IgD-negative memory B cell (primary cell): Measurements from ENCODE around the gene ZNF318. TPM values are rescaled to one million over a fixed set of nuclear protein-coding genes. Genes with fewer than 3 reads are reported as not detected.

ENCODE experiments used
- H3K27ac Mint-ChIP-seq, 3 donors: one replicate each; pipeline ENCODE4 v1.8.0; 2020 to 2022; ENCODE audit warnings: mild to moderate bottlenecking in 3 of 3, mixed read lengths in 3 of 3, moderate library complexity in 1 of 3
- H3K27me3 Mint-ChIP-seq: one replicate; pipeline ENCODE4 v1.8.0; 2021; ENCODE audit warnings: mixed read lengths
- H3K36me3 Mint-ChIP-seq: one replicate; pipeline ENCODE4 v1.8.0; 2020; ENCODE audit warnings: mild to moderate bottlenecking, mixed read lengths
- H3K4me1 Mint-ChIP-seq, 3 donors: one replicate each; pipeline ENCODE4 v1.8.0; 2020 to 2022; ENCODE audit warnings: mixed read lengths in 3 of 3, mild to moderate bottlenecking in 1 of 3
- H3K4me3 Mint-ChIP-seq, 4 donors: one replicate each; pipeline ENCODE4 v1.8.0; 2020 to 2022; ENCODE audit warnings: mild to moderate bottlenecking in 4 of 4, mixed read lengths in 4 of 4, moderate library complexity in 3 of 4
- H3K9me3 Mint-ChIP-seq, 3 donors: one replicate each; pipeline ENCODE4 v1.8.0; 2020 to 2021; ENCODE audit warnings: mixed read lengths in 3 of 3, mild to moderate bottlenecking in 1 of 3
- polyA plus RNA-seq: library from polyadenylated mRNA; unstranded; fragments of 300-500 nt; fragmentation: Illumina TruSeq; gene quantifications from one replicate; pipeline ENCODE4 v1.2.3, GENCODE V29; 2021

Gene ZNF318
- polyA plus RNA-seq, 1 donor from 2014 or later = 10.7 TPM

DNA sequence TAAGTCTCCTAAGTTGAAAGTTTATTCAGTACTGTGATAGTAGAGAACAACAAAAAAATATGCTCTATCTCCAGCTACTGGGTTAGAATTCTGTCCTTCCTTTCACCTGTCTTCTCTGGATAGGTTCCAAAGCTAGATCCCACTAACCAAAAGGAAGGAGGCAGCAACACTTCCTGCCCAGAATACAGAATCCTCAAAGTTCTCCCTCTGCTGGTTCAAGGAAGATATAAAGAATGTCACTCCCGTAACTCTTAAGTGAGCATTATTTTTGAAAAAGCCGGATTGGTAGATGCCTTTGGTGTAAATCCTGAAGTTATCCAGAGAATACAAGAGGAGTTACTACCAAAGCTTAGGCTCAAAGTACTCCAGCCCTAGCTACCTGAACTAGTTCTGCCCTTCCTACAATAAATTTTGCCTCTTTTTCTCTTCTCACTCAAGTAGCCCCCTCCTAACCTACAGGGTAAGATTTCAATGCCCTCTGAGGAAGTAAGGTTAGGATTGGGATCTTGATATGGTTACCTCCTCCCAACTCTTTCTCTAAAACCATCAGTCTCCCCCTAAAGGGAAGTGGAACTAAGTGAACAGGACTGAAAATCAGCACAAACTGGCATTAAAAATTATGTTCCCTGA is 34.9 kb downstream of the ZNF318 start:
- Mint-ChIP-seq H3K4me3 (no peak overlapping the region), H3K27ac (peak overlapping the region in 1 of 3 donors; percentile 54), H3K9me3 (no peaks in the 10 kb centered on the region), H3K27me3 (no peaks in the 10 kb centered on the region), H3K36me3 (peaks cover 6% of the 10 kb centered on the region), H3K4me1 (peaks cover 5 to 17% (median 14%) of the 10 kb centered on the region in 3 donors)

DNA sequence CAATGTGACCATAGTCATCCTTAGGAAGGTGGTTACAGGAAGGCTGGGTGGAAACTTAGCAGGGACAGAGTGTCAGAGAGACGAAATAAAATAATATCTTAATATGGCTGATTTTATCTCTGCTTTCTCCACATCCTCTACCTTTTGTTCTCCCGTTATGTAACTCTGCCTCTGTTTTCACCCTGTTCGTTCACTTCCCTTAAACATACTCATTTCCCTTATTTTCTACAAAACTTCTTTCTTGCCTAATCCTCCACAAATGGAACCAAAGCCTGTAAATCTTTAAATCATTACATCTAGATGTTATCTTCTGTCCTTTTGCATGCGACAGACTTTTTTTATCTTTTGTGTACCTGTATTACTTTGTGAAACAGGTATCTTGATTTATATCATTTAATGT is 37.6 kb downstream of the ZNF318 start:
- Mint-ChIP-seq H3K9me3 (no peaks in the 10 kb centered on the region), H3K4me3 (no peak overlapping the region), H3K4me1 (peaks cover 0 to 7% (median 2%) of the 10 kb centered on the region in 3 donors), H3K27me3 (no peaks in the 10 kb centered on the region), H3K36me3 (peaks cover 3% of the 10 kb centered on the region), H3K27ac (no peak overlapping the region)

DNA sequence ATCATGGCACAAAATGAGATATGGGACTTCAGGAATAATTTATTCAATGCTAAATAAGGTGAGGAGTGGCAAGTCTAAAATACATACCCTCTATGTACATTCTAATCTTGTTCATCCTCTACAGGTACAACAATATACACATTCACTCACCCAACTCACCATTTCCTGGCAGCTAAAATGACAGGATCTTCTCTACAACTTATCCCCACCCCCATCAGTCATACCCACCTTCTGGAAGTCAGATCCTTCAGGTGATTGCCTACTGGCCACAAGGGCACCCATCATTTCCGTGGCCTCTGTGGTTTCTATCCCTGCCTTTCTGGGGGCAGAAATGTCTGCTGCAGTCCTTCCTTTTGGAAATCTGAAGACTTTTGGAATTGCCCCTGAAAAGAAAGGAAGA is 38.0 kb downstream of the ZNF318 start:
- Mint-ChIP-seq H3K27me3 (no peaks in the 10 kb centered on the region), H3K27ac (no peak overlapping the region), H3K4me3 (no peak overlapping the region), H3K9me3 (no peaks in the 10 kb centered on the region), H3K36me3 (peaks cover 3% of the 10 kb centered on the region), H3K4me1 (peaks cover 0 to 7% (median 2%) of the 10 kb centered on the region in 3 donors)

DNA sequence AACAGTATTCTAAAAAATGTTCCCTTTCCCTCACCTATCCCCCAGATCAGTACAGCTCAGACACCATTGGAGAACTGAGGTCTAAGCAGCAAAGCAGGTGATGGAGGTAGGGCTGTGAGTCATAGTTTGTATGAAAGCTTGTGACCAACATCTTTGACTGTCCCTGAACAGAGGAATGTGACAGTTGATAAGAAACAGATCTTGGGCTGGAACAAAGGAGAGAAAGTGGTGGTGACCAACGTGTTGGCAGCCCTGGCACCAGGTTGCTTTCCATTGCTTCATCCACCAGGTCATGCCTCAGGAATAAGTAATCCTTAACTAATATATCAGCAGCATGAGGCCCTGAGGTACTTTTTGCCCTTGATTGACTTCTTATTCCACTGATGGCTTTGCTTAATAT is 40.9 kb downstream of the ZNF318 start:
- H3K9me3 Mint-ChIP-seq = peaks cover 0 to 2% (median 0%) of the 10 kb centered on the region in 3 donors
- peaks cover 0 to 9% (median 7%) of the 10 kb centered on the region in 3 donors for H3K4me1 Mint-ChIP-seq
- no peaks in the 10 kb centered on the region for H3K36me3 Mint-ChIP-seq
- peak overlapping the region in 1 of 3 donors; percentile 2 for H3K27ac Mint-ChIP-seq
- H3K27me3 Mint-ChIP-seq = no peaks in the 10 kb centered on the region
- no peak overlapping the region for H3K4me3 Mint-ChIP-seq

DNA sequence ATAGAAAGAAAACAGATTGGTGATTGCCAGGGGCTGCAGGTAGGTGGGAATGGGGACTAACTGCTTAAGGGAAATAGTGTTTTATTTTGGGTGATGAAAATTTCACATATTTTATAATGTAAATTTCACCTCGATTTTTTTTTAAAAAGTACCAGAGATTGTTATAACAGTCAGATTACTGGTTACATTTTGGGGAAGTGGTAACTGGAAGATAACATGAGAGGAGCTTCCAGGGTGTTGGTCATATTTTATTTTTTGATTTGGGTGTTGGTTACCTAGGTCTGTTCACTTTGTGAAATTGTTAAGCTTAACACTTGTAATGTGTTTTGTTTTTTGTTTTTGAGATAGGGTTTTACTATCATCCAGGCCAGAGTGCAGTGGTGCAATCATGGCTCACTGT is 43.6 kb downstream of the ZNF318 start:
- Mint-ChIP-seq H3K36me3 (no peaks in the 10 kb centered on the region), H3K27me3 (no peaks in the 10 kb centered on the region), H3K27ac (no peak overlapping the region), H3K4me3 (no peak overlapping the region), H3K9me3 (peaks cover 0 to 2% (median 0%) of the 10 kb centered on the region in 3 donors), H3K4me1 (peaks cover 8 to 24% (median 16%) of the 10 kb centered on the region in 3 donors)

DNA sequence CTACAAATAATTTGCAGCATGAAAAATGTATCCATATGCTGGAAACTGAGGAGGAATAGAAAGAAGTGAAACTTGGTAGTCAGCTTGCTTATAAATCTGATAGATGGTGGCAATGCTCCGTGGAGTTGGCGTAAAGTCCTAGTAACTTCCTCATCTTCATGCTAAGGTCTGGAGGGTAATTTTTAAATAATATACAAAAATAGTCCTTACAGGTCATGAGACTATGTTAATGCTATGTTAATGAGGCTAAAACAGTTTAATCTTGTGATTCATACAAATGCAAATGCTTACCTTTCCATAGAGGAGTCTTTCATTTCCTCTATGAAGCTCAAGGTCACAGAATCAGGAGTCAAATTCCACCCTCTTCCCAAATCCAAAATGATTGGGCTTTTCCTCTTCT is 51.4 kb downstream of the ZNF318 start:
- H3K27ac Mint-ChIP-seq = peak overlapping the region in 1 of 3 donors; percentile 91
- H3K4me1 Mint-ChIP-seq = peaks cover 31 to 62% (median 45%) of the 10 kb centered on the region in 3 donors
- H3K9me3 Mint-ChIP-seq = no peaks in the 10 kb centered on the region
- no peaks in the 10 kb centered on the region for H3K36me3 Mint-ChIP-seq
- H3K4me3 Mint-ChIP-seq = peak overlapping the region in 2 of 4 donors; percentile 68 to 81
- H3K27me3 Mint-ChIP-seq = peaks cover 1% of the 10 kb centered on the region

DNA sequence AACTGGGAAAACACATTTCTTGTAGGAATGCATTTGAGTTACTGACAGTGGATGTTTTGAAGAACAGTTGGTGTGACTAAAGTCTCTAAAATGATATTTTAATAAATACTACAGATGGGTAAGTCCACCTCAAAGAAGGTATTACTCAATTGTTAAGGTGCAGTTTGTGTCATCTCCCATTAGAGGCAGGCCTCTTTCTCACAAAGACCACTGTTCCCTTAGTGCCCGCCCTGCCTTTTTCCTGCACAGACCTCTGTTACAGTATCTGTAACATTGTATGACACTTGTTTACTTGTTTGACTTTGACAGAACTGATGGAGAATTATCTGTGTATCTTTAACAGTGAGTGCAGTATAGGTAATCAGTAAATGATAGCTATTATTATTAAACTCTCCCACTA is 55.6 kb downstream of the ZNF318 start:
- H3K4me1 Mint-ChIP-seq = peaks cover 39 to 64% (median 48%) of the 10 kb centered on the region in 3 donors

DNA sequence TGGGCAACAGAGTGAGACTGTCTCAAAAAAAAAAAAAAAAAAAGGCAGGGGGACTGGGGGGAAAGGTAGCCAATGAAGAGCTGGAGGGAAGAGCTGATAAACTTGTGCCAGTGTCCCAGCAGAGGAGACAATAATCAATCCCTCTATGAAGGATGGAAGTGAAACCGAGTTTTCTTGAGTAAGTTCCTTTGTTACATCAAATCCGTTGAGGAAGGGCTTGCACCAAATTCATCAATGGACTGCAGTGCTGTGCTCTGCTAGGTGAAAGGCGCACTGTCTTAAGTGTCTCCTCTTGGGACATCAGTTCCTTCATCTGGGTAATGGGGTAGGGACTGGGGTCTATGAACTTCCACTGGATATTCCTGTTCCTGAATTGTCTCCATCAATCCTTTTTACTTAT is 57.8 kb downstream of the ZNF318 start:
- peaks cover 33 to 49% (median 35%) of the 10 kb centered on the region in 3 donors for H3K4me1 Mint-ChIP-seq
- H3K27ac Mint-ChIP-seq = no peak overlapping the region
- H3K9me3 Mint-ChIP-seq = peaks cover 0 to 1% (median 0%) of the 10 kb centered on the region in 3 donors
- H3K27me3 Mint-ChIP-seq = peaks cover 3% of the 10 kb centered on the region
- peak overlapping the region in 2 of 4 donors; percentile 43 to 50 for H3K4me3 Mint-ChIP-seq
- H3K36me3 Mint-ChIP-seq = no peaks in the 10 kb centered on the region

More for the DNA sequence above, 55.6 kb downstream of the ZNF318 start:
- Mint-ChIP-seq H3K27ac (no peak overlapping the region), H3K4me3 (no peak overlapping the region), H3K36me3 (no peaks in the 10 kb centered on the region), H3K27me3 (peaks cover 3% of the 10 kb centered on the region), H3K9me3 (peaks cover 0 to 1% (median 0%) of the 10 kb centered on the region in 3 donors)

DNA sequence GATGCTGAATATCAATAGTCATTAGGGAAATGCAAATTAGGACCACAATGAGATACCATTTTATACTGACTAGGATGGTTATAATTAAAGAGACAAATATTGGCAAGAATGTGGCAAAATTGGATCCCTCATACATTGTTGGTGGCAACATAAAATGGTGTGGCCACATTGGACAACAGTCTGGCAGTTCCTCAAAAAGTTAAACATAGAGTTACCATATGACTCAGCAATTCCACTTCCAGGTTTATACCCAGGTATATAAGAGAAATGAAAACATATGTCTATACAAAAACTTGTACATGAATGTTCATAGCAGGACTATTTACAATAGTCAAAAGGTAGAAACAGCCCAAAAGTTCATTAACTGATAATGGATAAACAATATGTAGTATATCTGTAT is 58.8 kb downstream of the ZNF318 start:
- Mint-ChIP-seq H3K27ac (no peak overlapping the region), H3K4me3 (no peak overlapping the region), H3K36me3 (no peaks in the 10 kb centered on the region), H3K27me3 (peaks cover 1% of the 10 kb centered on the region), H3K9me3 (peaks cover 0 to 1% (median 0%) of the 10 kb centered on the region in 3 donors), H3K4me1 (peaks cover 27 to 41% (median 27%) of the 10 kb centered on the region in 3 donors)

DNA sequence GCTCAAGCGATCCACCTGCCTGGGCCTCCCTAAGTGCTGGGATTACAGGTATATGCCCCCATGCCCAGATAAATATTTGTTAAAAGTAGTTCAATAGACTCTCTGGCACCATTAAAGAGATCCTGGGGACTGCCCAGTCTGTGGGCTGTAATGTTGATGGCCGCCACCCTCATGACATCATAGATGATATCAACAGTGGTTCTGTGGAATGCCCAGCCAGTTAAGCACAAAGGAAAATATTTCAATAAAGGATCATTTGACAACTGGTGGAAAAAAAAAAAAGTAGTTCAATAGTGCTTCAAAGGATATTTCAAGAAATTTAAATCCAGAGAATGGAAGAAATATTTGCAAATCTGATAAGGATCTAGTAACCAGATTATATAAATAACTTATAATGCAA is 59.3 kb downstream of the ZNF318 start:
- peaks cover 0 to 1% (median 0%) of the 10 kb centered on the region in 3 donors for H3K9me3 Mint-ChIP-seq
- H3K27ac Mint-ChIP-seq = no peak overlapping the region
- peaks cover 1% of the 10 kb centered on the region for H3K27me3 Mint-ChIP-seq
- H3K4me1 Mint-ChIP-seq = peaks cover 23 to 38% (median 23%) of the 10 kb centered on the region in 3 donors
- H3K4me3 Mint-ChIP-seq = peak overlapping the region in 3 of 4 donors; percentile 41 to 45 (median 41)
- H3K36me3 Mint-ChIP-seq = no peaks in the 10 kb centered on the region

DNA sequence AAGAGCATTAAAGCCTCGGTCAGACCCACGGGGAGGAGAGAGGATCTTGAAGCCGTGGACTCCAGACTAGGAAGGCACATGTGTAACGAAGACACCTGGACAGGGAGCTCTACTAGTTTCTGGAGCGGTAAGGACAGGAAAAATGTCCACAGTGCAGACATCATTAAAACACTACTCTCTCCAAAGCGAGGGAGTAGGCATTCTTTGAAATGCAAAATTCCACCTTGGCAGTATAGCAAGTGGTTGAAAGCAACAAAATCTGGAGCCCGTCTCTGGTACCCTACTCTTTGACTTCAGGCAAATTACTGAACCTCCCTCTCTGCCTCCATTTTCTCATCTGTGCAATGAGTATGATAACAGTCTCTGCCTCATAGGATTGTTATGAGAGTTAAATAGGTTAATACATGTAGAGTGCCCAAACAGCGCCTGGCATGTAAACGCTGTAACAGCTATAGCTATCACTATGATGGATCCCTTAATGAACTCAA is 60.4 kb downstream of the ZNF318 start:
- peak overlapping the region; percentile 81 to 94 (median 88) for H3K4me3 Mint-ChIP-seq
- peaks cover 1% of the 10 kb centered on the region for H3K27me3 Mint-ChIP-seq
- H3K27ac Mint-ChIP-seq = no peak overlapping the region
- H3K36me3 Mint-ChIP-seq = no peaks in the 10 kb centered on the region
- peaks cover 0 to 1% (median 0%) of the 10 kb centered on the region in 3 donors for H3K9me3 Mint-ChIP-seq
- H3K4me1 Mint-ChIP-seq = peaks cover 22 to 31% (median 23%) of the 10 kb centered on the region in 3 donors

DNA sequence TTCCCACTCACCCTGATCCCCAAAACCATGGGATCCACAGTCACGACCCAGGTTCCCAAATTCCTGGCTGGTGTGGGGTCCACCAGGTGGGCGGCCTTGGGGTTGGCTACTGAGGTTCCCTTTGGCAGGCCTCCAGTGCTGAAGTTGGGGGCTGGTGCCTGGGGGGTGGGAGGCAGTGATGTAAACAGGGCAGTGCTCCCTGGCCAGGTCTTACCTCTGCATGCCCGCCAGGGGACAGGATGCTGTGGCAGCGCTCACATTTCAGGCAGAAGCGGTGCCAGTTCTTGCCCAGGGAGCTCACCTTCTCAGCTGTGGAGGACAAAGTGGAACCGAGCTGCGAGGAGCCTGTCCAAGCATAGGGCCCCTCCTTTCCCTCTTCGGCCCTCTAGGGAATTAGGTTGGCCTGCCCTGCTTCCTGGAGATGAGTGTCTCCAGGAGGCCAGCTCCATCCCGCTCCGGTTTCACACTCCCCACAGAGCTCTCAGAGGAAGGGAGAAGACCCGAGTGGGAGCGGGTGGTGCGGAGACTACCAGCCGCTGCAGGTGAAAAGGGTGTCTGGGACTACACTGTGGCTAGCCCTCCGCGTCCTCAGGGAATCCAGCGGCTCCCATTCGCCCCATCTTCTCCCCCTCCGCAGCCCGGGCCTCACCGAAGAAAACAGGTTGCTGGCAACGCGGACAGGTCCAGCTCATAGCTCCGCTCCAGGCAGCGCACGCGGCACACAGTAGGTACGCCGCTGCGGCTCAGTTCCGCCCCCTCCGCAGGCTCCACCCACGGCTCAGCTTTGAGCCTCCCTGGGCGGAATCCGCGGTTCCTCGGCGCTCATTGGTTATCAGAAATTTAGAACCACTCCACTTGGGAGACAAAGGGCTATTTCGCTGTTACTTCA is 61.1 kb downstream of the ZNF318 start, which contains the start of gene CRIP3:
TSS of gene CRIP3 (minus strand) at position 726 of the 889 bp plus-strand sequence. CDS start at position 692, 34 bp downstream.
- H3K27ac Mint-ChIP-seq = no peak within 1 kb of the TSS
- peaks cover 1% of the 10 kb centered on the region for H3K36me3 Mint-ChIP-seq
- H3K4me3 Mint-ChIP-seq = peak within 1 kb of the TSS; percentile 81 to 94 (median 88)
- H3K27me3 Mint-ChIP-seq = peaks cover 1% of the 10 kb centered on the region
- H3K4me1 Mint-ChIP-seq = peaks cover 18 to 25% (median 20%) of the 10 kb centered on the region in 3 donors
- H3K9me3 Mint-ChIP-seq = peaks cover 0 to 1% (median 0%) of the 10 kb centered on the region in 3 donors

DNA sequence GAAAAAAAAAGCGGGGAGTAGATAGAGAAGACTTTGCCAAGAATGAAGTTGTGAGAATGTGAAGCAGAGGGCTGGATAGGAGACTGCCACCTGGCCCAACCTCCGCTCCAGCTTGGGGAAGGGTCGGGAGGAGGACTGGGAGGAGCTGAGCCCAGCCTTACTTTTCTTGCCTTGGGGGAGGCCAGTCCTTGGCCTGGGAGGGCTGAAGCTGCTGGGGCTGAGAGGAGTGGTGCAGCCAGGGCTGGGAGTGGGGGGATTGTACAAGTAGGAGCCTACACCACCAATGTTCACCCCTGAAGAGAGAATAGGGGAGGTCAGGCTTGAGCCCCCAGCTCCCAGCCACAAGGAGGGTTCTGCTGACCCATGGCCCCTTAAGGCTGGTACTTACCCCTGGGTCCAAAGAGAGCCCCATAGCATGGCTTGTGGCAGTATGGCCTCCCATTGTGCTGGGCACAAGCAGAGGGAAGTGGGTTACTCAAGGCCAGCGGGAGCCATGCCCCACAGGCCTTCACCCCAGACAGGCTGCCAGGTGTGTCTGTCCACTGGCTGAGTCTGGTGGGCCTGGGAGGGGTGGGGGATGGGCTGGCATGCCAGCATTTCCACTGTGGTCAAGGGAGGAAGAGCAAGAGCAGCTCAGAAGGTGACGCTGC is 61.9 kb downstream of the ZNF318 start:
- H3K36me3 Mint-ChIP-seq = peaks cover 1% of the 10 kb centered on the region
- no peak overlapping the region for H3K27ac Mint-ChIP-seq
- peak overlapping the region in 3 of 4 donors; percentile 27 to 80 (median 63) for H3K4me3 Mint-ChIP-seq
- peaks cover 12 to 18% (median 13%) of the 10 kb centered on the region in 3 donors for H3K4me1 Mint-ChIP-seq
- no peaks in the 10 kb centered on the region for H3K9me3 Mint-ChIP-seq
- H3K27me3 Mint-ChIP-seq = peaks cover 1% of the 10 kb centered on the region

DNA sequence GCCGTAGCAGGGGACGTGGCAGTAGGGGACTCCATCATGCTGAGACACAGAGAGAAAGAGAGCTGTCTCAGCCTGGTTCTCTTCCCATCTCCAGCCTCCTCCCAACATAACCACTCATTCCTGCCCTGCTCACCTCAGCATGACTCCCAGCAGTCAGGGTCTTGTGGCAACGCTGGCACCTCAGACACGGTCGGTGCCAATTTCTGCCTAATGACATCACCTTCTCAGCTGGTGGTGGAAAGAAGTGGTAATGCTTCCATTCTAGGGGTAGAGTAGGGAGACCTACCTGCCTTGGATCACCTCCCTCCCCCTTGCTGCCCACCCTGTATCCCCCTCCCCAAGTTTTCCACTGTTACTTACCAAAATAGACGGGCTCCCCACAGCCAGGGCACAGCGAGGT is 63.4 kb downstream of the ZNF318 start:
- Mint-ChIP-seq H3K36me3 (peaks cover 1% of the 10 kb centered on the region), H3K27ac (no peak overlapping the region), H3K4me3 (no peak overlapping the region), H3K4me1 (peaks cover 7 to 17% (median 9%) of the 10 kb centered on the region in 3 donors), H3K9me3 (no peaks in the 10 kb centered on the region), H3K27me3 (peaks cover 3% of the 10 kb centered on the region)
